Activated CD4-positive, alpha-beta T cell treated with anti-CD3 and anti-CD28 coated beads, Interleukin-2, amount 10 ng/mL, durations not matched to agents 7 days and 5 days (primary cell): ENCODE results near the gene HTR1A. TPM values are rescaled to one million over a fixed set of nuclear protein-coding genes. Genes with fewer than 3 reads are reported as not detected.

ENCODE experiments used
- CTCF ChIA-PET: fragments of 350-600 bp; sonication (Branson Sonifier 250); formaldehyde crosslinking; loops from one replicate; lab custom pipeline; 2021; ENCODE audit warnings: antibody characterized with exemption; lab: Charles Lee
- POLR2A ChIA-PET: fragments of 350-600 bp; sonication (Branson Sonifier 250); formaldehyde crosslinking; loops from one replicate; lab custom pipeline; 2021; ENCODE audit warnings: antibody characterized with exemption; lab: Charles Lee
- DNase-seq: peaks from one replicate; pipeline ENCODE4 v3.0.0-alpha.2; 2020
- H3K27ac Mint-ChIP-seq: one replicate; pipeline ENCODE4 v1.8.0; 2021; ENCODE audit warnings: mild to moderate bottlenecking, moderate library complexity, mixed read lengths
- H3K27me3 Mint-ChIP-seq: one replicate; pipeline ENCODE4 v1.8.0; 2021; ENCODE audit warnings: mixed read lengths
- H3K36me3 Mint-ChIP-seq: one replicate; pipeline ENCODE4 v1.8.0; 2021; ENCODE audit warnings: low read depth, mixed read lengths
- H3K4me1 Mint-ChIP-seq: one replicate; pipeline ENCODE4 v1.8.0; 2021; ENCODE audit warnings: mixed read lengths
- H3K4me3 Mint-ChIP-seq: one replicate; pipeline ENCODE4 v1.8.0; 2021; ENCODE audit warnings: mild to moderate bottlenecking, moderate library complexity, mixed read lengths
- H3K9me3 Mint-ChIP-seq: one replicate; pipeline ENCODE4 v1.8.0; 2021; ENCODE audit warnings: mixed read lengths
- total RNA-seq, 2 experiments: library from RNA; stranded (reverse); gene quantifications; one replicate each; pipeline ENCODE4 v1.2.3, GENCODE V29; 2021

Gene HTR1A
- total RNA-seq: not detected

- CTCF ChIA-PET: no interaction called here
Measured at GRCh38 chr5:63962279-63962678, at the start of gene HTR1A. Gene HTR1A (minus strand): TSS chr5:63962445. CDS start chr5:63961719, 726 bp downstream.

DNA sequence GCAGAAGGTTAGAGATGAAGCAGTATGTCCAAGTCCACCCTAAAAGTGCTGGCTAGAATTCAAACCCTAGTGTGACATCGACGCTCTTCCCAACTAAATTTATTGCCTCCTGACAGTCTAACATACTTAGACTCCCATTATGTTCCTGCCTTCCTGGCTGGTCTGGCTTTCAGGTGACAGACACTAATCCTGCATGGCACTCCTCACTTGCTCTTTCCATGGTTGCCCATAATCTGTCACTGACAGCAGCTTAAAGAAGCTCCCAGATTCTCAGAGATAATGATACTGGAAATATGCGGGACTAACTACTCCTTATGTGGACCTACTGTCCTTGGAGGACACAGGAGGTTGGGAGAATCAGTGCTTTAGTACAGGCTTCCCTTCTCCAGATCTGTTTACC lies 41.7 kb upstream of the HTR1A start:
- POLR2A ChIA-PET: no interaction called here

More at GRCh38 chr5:63962279-63962678, at the start of gene HTR1A:
- no peak within 1 kb of the TSS for H3K4me3 Mint-ChIP-seq
- no peak within 1 kb of the TSS for H3K27ac Mint-ChIP-seq
- H3K36me3 Mint-ChIP-seq: no peaks in the 10 kb centered on the region
- H3K27me3 Mint-ChIP-seq: peaks cover 17% of the 10 kb centered on the region
- POLR2A ChIA-PET: no interaction called here
- H3K4me1 Mint-ChIP-seq: no peaks in the 10 kb centered on the region
- H3K9me3 Mint-ChIP-seq: peaks cover 3% of the 10 kb centered on the region
- DNase-seq: no peak

DNA sequence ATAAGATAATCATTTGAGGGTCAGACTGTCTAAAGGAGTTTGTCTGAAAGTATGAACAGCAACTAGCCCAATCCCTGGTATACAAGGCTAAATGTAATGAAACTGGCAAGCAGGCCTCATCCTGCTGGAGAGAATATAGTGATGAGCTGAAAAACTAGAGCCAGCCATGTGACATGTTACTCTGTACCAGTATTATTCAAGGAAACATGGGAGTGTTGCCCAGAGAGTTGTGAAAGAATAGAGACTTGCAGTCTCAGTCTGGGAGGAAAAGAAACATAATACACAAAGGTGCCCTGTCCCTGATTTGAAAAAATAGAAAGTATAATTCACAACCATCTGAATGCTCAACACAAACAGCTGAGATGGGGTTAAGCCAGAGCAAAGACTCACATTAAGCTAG lies 37.9 kb upstream of the HTR1A start:
- ChIA-PET CTCF (no interaction called here), POLR2A (interaction anchor here (0.6 kb wide), 2 partner anchors 12 to 26 kb away, joined by 3 to 4 read pairs; no protein-coding TSS in a partner anchor)
- no peak for DNase-seq
- Mint-ChIP-seq H3K27ac (no peak overlapping the region), H3K4me1 (no peaks in the 10 kb centered on the region), H3K4me3 (no peak overlapping the region), H3K36me3 (no peaks in the 10 kb centered on the region), H3K9me3 (peaks cover 2% of the 10 kb centered on the region), H3K27me3 (no peaks in the 10 kb centered on the region)

More for the DNA sequence above, 41.7 kb upstream of the HTR1A start:
- Mint-ChIP-seq H3K9me3 (no peaks in the 10 kb centered on the region), H3K4me1 (no peaks in the 10 kb centered on the region), H3K36me3 (no peaks in the 10 kb centered on the region), H3K27ac (no peak overlapping the region), H3K27me3 (no peaks in the 10 kb centered on the region), H3K4me3 (no peak overlapping the region)
- CTCF ChIA-PET: no interaction called here
- DNase-seq: no peak

GRCh38 chr5:63987053-63987452 lies 24.8 kb upstream of the HTR1A start:
- Mint-ChIP-seq H3K27me3 (no peaks in the 10 kb centered on the region), H3K4me1 (no peaks in the 10 kb centered on the region), H3K4me3 (no peak overlapping the region), H3K9me3 (no peaks in the 10 kb centered on the region), H3K36me3 (no peaks in the 10 kb centered on the region), H3K27ac (no peak overlapping the region)
- POLR2A ChIA-PET: no interaction called here
- no peak for DNase-seq
- CTCF ChIA-PET: no interaction called here

DNA sequence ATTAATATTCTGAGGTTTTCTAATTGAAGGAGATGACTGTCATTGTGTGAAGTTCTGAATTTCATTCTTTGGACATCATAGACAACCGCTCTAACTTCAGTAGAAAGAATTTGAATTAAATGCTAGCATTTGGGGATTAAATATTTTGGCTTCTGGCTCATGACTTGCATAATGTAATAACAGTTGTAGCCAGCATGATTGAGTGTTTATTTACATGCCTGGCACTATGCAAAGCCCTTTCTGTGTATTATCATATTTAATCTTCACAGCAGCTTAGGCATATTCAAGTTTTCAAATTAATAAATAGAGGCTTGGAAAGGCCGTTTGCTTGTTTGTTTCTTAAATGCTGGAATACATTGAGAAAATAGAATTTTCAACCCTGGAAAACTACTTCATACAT lies 19.6 kb upstream of the HTR1A start:
- Mint-ChIP-seq H3K36me3 (no peaks in the 10 kb centered on the region), H3K4me3 (no peak overlapping the region), H3K27ac (no peak overlapping the region), H3K9me3 (peaks cover 6% of the 10 kb centered on the region), H3K4me1 (no peaks in the 10 kb centered on the region), H3K27me3 (no peaks in the 10 kb centered on the region)
- POLR2A ChIA-PET: no interaction called here
- no peak for DNase-seq
- CTCF ChIA-PET: no interaction called here

GRCh38 chr5:63963926-63964325 lies 1.7 kb upstream of the HTR1A start:
- Mint-ChIP-seq H3K4me3 (no peak overlapping the region), H3K27ac (no peak overlapping the region), H3K36me3 (no peaks in the 10 kb centered on the region), H3K4me1 (no peaks in the 10 kb centered on the region), H3K27me3 (peaks cover 13% of the 10 kb centered on the region), H3K9me3 (peaks cover 3% of the 10 kb centered on the region)
- ChIA-PET CTCF (no interaction called here), POLR2A (no interaction called here)
- DNase-seq: no peak

DNA sequence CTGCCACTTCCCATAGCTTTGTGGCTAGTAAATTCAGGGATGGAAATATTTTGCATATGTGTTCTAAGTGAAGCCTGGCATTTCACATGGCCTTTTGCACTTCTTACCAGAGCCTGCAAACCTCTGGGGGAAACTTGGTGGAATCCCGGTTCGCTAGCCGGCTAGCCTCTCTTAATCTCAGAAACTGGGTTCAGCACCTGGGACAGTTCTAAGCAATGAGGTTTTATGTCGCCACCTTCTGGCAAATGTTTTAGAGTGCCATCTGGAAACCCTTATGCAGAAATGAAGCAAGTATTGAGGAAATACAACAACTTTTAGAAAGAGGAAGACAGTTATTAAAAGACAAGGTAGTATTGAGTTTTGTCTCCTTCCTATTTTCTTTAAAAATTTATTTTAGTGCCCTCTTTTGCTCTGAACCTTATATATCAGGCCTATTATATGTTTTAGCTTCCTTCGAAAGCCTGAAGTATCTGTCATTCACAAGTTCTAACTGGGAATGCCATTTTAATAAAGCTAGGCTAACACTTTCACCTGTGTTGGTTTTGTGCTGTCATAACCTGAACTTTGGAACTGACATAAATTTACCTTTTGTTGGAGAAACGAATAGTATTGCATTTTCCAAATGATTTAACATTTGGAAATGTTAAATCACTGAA lies 963 bp upstream of the HTR1A start:
- peak; percentile 64 for DNase-seq
- ChIA-PET POLR2A (no interaction called here), CTCF (no interaction called here)
- Mint-ChIP-seq H3K36me3 (no peaks in the 10 kb centered on the region), H3K27ac (no peak overlapping the region), H3K4me3 (no peak overlapping the region), H3K4me1 (no peaks in the 10 kb centered on the region), H3K9me3 (peaks cover 3% of the 10 kb centered on the region), H3K27me3 (peaks cover 17% of the 10 kb centered on the region)

- CTCF ChIA-PET: no interaction called here
- peaks cover 3% of the 10 kb centered on the region for H3K9me3 Mint-ChIP-seq
Measured at GRCh38 chr5:63961598-63962161, 565 bp downstream of the HTR1A start.

GRCh38 chr5:63961125-63961597 lies 1.1 kb downstream of the HTR1A start:
- Mint-ChIP-seq H3K27me3 (peaks cover 17% of the 10 kb centered on the region), H3K4me1 (no peaks in the 10 kb centered on the region), H3K4me3 (no peak overlapping the region), H3K9me3 (peaks cover 3% of the 10 kb centered on the region), H3K36me3 (no peaks in the 10 kb centered on the region), H3K27ac (no peak overlapping the region)
- DNase-seq: no peak
- POLR2A ChIA-PET: no interaction called here
- CTCF ChIA-PET: no interaction called here

More at GRCh38 chr5:63961598-63962161, 565 bp downstream of the HTR1A start:
- H3K36me3 Mint-ChIP-seq: no peaks in the 10 kb centered on the region
- DNase-seq: no peak
- H3K27ac Mint-ChIP-seq: no peak overlapping the region
- POLR2A ChIA-PET: no interaction called here
- H3K4me1 Mint-ChIP-seq: no peaks in the 10 kb centered on the region
- peaks cover 17% of the 10 kb centered on the region for H3K27me3 Mint-ChIP-seq
- no peak overlapping the region for H3K4me3 Mint-ChIP-seq

DNA sequence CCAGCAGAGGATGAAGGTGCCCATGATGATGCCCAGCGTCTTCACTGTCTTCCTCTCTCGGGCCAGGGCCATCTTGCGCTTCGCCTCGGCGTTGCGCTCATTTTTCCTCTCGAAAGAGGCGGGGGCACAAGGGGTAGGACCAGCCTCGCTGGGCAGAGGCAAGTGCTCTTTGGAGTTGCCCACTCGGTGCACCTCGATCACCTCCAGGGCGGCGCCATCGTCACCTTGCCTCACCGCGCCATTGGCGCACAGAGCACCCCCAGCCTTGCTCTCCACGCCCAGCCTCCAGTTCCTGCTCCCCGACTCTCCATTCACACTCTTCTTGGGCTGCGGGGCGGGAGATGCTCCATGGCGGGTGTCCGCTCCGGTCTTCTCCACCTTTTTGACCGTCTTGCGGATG lies 1.6 kb downstream of the HTR1A start:
- no peaks in the 10 kb centered on the region for H3K4me1 Mint-ChIP-seq
- H3K4me3 Mint-ChIP-seq: no peak overlapping the region
- H3K36me3 Mint-ChIP-seq: no peaks in the 10 kb centered on the region
- POLR2A ChIA-PET: no interaction called here
- no peak overlapping the region for H3K27ac Mint-ChIP-seq
- peaks cover 3% of the 10 kb centered on the region for H3K9me3 Mint-ChIP-seq
- DNase-seq: no peak
- CTCF ChIA-PET: no interaction called here
- peaks cover 17% of the 10 kb centered on the region for H3K27me3 Mint-ChIP-seq

GRCh38 chr5:63959177-63959982 lies 2.9 kb downstream of the HTR1A start:
- ChIA-PET CTCF (no interaction called here), POLR2A (no interaction called here)
- DNase-seq: no peak
- Mint-ChIP-seq H3K27ac (no peak overlapping the region), H3K9me3 (peaks cover 5% of the 10 kb centered on the region), H3K27me3 (peaks cover 17% of the 10 kb centered on the region), H3K36me3 (no peaks in the 10 kb centered on the region), H3K4me3 (no peak overlapping the region), H3K4me1 (no peaks in the 10 kb centered on the region)

- peaks cover 17% of the 10 kb centered on the region for H3K27me3 Mint-ChIP-seq
- H3K4me3 Mint-ChIP-seq: no peak overlapping the region
- no peak for DNase-seq
- CTCF ChIA-PET: no interaction called here
- POLR2A ChIA-PET: no interaction called here
- H3K9me3 Mint-ChIP-seq: peaks cover 5% of the 10 kb centered on the region
- no peaks in the 10 kb centered on the region for H3K4me1 Mint-ChIP-seq
- H3K27ac Mint-ChIP-seq: no peak overlapping the region
- no peaks in the 10 kb centered on the region for H3K36me3 Mint-ChIP-seq
Measured at GRCh38 chr5:63958654-63959053, 3.6 kb downstream of the HTR1A start.

GRCh38 chr5:63957617-63958016 lies 4.6 kb downstream of the HTR1A start:
- POLR2A ChIA-PET: no interaction called here
- Mint-ChIP-seq H3K36me3 (no peaks in the 10 kb centered on the region), H3K27me3 (peaks cover 17% of the 10 kb centered on the region), H3K4me1 (no peaks in the 10 kb centered on the region), H3K4me3 (no peak overlapping the region), H3K9me3 (peaks cover 5% of the 10 kb centered on the region), H3K27ac (no peak overlapping the region)
- no peak for DNase-seq
- CTCF ChIA-PET: no interaction called here
